Activated CD8-positive, alpha-beta memory T cell treated with anti-CD3 and anti-CD28 coated beads, Interleukin-2, amount 50 U/mL, for 1 hour (primary cell): ENCODE data around the gene PHC3.

ENCODE experiments used
- DNase-seq: peaks from one replicate; pipeline ENCODE4 v3.0.0-alpha.2; 2020; ENCODE audit errors: extremely low read depth

The PHC3 gene

GRCh38 chr3:170043506-170043905, 138.0 kb downstream of the PHC3 start:
- no peak for DNase-seq

DNA sequence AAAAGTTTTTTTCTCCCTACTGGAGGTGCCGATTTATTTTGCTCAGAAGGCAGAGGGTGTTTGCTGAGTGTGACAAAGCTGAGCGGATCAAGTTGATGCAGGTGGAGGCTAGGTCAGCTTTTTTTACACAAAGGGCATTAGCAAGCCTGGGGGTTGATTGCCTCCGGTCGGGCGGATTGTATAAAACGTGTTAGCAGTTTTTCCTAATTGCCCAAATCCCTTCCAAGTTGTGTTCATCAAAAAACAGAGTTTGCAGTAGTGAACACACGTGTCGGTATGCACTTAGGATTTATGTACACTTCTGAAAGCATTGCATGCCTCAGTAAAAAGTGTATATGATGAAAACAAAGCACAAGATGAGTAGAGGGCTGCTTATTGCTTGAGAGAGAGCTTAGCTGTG, 141.1 kb downstream of the PHC3 start:
- no peak for DNase-seq

GRCh38 chr3:170038434-170039110, 143.0 kb downstream of the PHC3 start:
- DNase-seq: no peak
